GM18951 (cell line): Measurements from ENCODE around the gene ZFP64.

Experiments used
- POLR2A ChIP-seq: IDR thresholded peaks from 4 replicates; pipeline ENCODE4 v1.6.1; 2011; ENCODE audit warnings: mild to moderate bottlenecking; ENCODE audit not compliant: insufficient read length, insufficient read depth; ENCODE audit errors: extremely low read depth
- in situ Hi-C: fragments of 300-500 bp; cut with MboI; formaldehyde crosslinking; loops from one replicate; pipeline ENCODE4 v1.12.0; 2022; ENCODE audit warnings: low sequenced_read_pairs, mixed read lengths, inconsistent platforms; ENCODE audit not compliant: unreplicated experiment

Gene ZFP64

DNA sequence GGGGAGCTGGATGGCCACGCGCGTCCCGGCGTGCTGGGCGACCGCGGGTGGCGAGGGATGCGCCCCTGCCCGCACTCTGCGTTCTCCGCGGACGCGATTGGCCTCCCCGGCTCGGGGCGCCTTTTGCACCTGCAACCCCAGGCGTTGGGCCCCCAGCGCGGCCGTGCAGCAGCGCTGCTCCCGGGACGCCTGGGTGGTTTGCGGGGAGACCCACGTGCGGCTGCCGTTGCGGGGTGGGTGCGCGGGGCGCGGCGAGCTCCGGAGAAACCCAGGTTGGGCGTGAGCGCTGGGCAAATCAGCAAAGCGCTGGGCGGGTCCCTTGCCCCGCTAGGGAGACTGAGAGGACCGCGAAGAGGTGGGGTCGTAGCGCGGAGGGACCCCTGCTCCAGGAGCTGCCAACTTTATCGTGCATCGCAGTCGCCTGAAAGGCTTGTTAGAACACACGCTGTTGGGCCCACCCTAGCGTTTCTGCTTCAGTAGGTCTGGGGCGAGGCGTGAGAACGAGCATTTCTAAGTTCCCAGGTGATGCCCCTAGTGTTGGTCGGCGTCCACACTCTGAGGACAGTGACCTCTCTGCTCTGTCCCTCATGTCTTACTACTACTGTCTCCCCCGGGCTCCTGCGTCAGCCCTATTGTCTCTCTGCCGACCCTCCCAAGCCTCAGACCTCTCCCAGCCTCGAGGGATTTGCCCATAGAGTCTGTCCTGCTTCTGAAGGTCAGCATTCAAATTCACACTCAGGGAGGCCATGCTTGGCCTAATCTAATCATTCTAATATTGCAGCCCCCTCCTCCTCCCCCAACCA is 538 bp upstream of the ZFP64 start:
- no peak for TF ChIP-seq POLR2A
- in situ Hi-C loops, result no loop called here

DNA sequence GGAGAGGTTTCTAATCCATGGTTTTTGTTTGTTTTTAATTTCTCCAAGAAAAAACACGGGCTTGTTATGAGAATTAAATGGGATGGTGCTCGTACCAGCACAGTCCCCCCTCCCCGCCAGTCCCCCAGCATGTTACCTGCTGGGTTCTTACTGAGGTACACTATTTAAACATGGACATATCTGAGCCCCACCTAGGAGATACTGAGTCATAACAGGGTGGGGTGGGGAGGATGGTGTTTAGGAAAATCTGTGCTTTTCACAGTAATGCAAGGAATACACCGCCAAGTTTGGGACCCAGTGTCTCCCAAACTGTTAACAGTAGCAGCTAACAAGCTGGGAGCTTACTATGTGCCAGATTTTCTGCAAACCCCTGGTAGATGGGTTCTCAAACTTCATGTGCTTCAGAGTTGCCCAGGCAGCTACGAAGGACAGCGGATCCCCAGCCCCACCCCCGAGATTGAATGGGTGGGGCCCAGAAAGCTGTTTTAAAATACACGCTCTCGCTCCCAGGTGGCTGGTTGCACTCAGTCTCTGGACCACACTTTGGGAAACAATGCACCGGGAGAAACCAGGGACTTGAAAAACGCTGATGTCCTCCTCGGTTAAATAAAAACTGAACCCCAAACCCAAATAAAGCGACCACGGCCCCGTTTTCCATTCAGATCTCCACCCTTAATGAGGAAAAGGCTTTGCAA is 995 bp downstream of the ZFP64 start:
- in situ Hi-C loops, result no loop called here

DNA sequence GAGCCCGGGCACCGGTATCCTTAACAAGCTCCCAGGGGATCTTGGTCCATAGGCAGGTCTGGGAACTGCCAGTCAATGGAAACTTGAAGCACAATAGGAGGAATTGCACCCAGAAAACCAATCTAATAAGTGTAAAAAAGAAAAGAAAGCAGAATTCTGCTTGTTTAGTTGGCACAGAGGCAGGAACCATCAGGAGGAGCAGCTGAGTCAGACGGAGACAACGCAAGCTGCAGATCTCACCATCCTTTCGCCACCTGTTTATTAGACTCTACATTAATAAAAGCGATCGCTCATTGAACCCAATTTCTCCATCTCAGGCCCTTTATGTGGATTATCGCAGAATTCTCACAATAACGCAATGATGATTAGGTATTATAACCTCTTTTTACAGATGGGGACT is 9.8 kb downstream of the ZFP64 start:
- in situ Hi-C loops, result no loop called here
- TF ChIP-seq POLR2A, result no peak

More for the DNA sequence above, 995 bp downstream of the ZFP64 start:
- TF ChIP-seq POLR2A, result peak; percentile 46

DNA sequence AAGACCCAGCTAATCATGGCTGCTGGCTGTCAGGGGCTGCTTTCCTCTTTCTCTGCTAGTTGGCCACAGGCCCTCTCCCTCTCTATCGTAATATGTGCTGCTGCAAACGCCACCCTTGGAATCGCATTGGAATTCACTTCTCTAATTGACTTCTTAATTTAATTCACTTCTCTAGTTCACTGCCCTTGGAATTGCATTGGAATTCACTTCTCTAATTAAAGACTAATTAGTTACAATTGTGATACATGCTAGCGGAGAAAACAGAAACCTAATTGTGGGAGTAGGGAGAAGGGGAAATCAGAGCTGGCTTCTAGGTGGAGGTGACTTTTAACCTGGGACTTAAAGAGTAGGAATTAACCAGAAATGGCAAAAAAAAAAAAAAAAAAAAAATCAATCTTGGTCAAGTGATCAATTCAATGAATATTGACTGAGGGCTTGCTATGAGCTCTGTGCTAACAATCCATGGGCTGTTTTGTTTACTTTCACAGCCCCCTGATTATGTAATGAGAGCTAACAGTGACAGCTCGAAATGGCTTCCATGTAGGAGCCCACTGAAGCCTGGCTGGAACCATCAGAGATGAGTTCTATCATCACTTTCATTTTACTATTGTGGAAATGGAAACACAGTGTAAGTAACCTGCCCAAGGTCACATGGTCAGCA is 11.3 kb downstream of the ZFP64 start:
- in situ Hi-C loops, result no loop called here
- TF ChIP-seq POLR2A, result no peak

DNA sequence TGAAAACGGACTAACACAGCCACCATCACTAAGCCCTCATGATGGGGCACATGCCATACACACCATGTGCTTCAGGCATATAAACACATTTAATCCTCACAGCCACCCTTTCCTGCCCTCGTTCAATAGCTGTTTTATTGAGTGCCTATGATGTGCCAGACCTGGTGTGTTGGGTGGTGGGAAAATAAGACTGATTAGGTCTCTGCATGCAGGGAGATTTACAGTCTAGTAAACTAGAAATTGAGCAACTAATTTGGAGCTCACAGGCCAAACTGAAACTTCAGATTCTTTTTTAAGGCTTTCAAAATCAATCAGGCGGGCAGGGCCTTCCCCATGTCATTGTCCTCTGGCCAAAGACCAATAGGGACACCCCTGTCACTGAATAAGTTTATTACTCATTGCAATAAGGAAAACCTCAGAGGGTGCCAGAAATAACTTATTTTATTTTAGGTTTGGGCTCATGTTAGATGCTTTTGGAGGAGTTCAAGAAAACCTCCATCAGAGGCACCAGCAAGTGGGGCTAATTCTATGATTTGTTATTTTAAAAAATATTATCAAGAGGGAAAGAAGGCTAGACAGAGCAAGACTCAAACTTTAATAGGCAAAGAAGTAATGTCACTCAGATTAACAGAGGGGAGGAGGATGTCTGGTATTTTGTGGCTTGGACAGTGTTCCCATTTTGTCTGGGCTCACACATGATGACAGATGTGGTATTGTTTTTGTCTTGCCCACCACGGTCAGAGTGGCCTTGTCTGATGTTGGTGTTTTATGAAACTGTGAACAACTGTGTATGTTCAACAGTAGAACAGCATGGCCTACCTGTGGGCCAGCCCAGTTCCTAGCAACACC is 12.0 kb downstream of the ZFP64 start:
- no peak for TF ChIP-seq POLR2A
- in situ Hi-C loops, result no loop called here

DNA sequence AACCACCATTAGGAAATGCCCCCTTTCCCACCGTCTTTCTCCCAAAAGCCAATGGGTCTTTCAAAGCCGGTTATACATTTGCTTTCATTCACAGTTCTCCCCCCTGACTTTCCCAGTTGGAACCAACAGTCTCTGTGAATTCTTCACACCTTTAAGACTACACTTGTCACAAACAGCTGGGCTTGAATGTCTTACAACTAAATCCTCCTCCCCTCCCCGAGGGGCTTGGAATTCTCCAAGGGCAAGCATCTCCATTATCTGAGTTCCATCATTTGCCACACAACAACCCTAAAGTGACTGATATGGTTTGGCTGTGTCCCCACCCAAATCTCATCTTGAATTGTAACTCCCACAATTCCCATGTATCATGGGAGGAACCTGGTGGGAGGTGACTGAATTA is 12.9 kb downstream of the ZFP64 start:
- in situ Hi-C loops, result no loop called here
- TF ChIP-seq POLR2A, result no peak

DNA sequence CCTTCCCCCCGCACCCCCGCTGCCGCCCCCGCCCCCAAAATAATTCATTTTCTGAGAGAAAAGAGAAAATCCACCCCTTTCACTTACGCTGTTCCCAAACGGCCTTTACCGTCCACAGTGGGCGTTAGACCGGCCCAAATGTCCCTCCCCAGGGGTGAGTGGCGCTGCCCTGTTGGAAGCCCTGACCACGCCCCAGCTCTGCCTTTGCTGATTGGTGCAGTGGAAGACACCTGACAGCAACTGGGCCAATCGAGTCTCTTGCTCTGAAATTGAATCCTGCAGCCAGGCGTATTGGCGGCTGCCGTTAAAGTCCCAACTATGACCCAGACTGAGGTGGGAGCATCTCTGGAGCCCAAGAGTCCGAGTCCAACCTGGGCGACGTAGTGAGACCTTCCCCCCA is 15.7 kb downstream of the ZFP64 start:
- no peak for TF ChIP-seq POLR2A
- in situ Hi-C loops, result no loop called here

DNA sequence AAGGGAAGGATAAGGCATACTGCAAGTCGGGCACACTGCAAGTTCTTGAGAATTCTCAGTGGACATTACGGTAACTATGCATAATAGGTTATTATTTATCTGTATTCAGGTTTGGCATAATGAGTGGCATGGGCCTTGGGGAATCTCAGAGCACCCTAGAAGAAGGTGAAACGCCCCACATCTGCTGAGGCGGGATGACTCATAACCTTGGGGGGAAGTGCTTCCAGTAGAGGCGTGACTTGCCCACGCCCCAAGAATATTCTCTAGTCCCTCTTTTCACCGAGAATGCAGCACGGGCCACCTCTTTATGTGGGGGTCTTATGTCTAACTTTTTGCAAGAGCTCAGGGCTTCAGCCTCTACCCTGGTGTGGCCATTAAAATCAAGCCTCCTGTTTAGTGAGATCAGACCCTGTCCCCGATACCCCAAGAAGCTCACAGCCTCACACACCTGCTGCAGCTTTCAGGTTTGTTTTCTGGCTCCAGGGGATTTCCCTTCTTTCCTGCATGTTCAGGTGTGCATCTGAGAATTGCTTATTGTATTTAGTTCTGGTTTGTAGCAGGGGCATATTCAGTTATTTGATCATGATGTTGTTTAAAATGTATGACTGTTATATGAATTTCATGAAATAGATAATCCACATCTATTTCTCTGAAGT is 19.1 kb downstream of the ZFP64 start:
- TF ChIP-seq POLR2A, result no peak
- in situ Hi-C loops, result no loop called here

DNA sequence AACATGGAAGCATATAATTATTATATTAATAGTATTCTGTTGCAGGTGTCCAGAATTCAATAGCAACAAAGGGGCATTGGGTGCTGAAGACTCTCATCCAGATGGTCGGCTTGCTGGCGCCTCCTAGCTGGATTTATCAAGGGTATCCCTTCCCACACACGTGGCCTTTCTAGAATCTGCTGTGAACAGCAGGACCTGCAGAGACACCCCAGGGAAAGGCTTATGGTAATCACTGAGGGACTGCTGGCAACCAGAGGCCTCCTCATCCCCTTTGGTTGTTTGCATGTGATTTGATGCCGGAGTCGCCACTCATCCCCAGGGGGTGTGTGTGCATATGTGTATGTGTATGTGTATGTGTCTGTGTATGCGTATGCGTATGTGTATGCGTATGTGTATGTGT is 20.6 kb downstream of the ZFP64 start:
- TF ChIP-seq POLR2A, result no peak
- in situ Hi-C loops, result no loop called here

DNA sequence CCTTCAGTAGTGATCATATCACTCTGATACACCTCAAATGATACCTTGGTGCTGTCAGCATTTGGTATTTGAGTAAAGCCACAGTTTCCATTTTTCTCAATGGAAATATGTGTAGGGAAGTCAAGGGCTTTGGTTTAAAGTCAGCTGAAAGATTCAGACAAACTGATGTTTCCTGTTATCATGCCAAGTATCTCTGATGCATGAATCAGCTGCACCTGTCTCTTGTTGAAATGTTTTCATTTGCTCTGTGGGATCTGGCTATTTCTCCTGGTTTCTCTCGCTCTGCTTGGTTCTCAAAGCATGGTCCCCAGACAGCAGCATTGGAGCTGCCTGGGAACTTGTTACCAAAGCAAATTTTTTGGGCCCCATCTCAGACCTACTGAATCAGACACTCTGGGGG is 23.5 kb downstream of the ZFP64 start:
- in situ Hi-C loops, result no loop called here
- no peak for TF ChIP-seq POLR2A

DNA sequence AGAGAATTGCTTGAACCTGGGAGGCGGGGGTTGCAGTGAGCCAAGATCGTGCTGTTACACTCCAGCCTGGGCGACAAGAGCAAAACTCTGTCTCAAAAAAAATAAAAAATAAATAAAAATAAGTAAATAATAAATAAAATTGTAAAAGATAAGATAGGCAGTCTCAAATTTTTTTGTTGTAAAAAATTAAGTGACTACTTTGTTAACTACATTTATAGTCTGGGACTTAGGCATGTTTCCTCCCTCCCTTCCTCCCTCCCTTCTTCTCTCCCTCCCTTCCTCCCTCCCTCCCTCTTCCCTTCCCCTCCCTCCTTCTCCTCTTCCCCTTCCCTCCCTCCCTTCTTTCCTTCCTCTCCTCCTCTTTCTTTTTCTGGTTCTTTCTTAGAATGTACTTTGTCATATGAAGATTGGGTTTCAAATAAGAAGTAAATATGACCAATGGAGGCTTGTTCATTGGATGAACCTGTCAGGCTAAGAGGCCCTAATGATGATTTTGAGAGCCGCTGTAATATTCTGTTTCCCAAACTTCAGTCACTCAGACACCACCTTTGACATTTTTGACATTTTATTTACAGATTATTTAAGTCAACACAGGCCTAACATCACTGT is 24.2 kb downstream of the ZFP64 start:
- no peak for TF ChIP-seq POLR2A
- in situ Hi-C loops, result no loop called here

DNA sequence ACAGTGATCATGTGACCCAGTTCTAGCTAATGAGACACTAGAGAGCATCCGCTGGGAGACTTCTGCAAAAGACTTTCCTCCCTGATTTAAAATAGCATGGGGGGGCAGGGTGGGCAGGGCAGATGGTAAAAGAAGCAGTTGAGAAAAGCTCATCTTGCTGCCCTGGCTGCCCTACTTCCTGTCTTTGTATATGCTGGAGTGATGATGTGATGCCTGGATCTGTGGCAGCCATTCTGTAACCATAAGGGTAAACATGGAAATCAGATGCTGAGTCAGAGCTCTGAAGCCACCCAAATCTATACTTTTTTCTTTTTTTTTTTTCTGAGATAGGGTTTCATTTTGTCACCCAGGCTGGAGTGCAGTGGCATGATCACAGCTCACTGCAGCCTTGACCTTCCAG is 25.4 kb downstream of the ZFP64 start:
- no peak for TF ChIP-seq POLR2A
- in situ Hi-C loops, result no loop called here

DNA sequence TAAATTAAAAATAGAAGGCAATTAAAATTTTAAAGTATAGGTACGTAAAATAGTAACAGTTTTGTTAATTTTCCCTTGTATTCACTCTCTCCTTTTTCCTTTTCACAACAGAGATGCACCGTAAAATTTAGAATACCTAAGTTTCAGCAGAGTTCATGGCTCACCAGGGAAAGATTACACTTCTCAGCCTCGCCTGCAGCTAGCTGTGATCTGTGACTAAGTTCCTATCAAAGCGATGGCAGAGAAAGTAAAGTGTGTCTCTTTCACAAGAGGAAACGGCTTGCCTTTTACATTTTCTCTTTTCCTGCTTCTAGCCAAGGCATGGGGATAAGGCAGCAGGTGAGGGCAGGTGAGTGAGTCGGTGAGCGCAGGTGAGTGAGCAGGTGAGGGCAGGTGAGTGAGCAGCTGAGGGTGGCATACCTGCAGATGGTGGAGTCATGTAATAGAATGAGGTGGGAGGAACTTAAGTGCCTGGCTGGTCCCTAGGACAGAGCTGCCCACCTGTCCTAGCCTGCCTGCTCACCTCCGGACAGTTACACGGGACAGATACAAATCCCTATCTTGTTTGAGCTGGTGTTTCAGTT is 30.9 kb downstream of the ZFP64 start:
- no peak for TF ChIP-seq POLR2A
- in situ Hi-C loops, result no loop called here
